Gastroesophageal sphincter (tissue), 4 donors: ENCODE measurements around the gene DCK. TPM values are rescaled to one million over a fixed set of nuclear protein-coding genes. Genes with fewer than 3 reads are reported as not detected.

Source experiments
- ATAC-seq: fragments of 150-250 bp; one replicate; pipeline ENCODE4 v1.9.1; 2016; ENCODE audit warnings: mild to moderate bottlenecking, moderate library complexity
- H3K27ac ChIP-seq, 4 donors: fragments of 200-600 bp; sonication (generic) in 3 of 4; 1 replicate in 3 of 4; 2 replicates in 1 of 4; pipeline ENCODE4 v1.5.1; 2016 to 2019
- H3K27me3 ChIP-seq: fragments of 200-600 bp; sonication (generic); one replicate; pipeline ENCODE4 v1.5.1; 2019
- H3K36me3 ChIP-seq, 2 donors: fragments of 200-600 bp; sonication (generic); one replicate each; pipeline ENCODE4 v1.5.1; 2019; ENCODE audit warnings: control low read depth in 1 of 2
- H3K4me1 ChIP-seq, 3 donors: fragments of 200-600 bp; sonication (generic); 1 replicate in 2 of 3; 2 replicates in 1 of 3; pipeline ENCODE4 v1.5.1; 2016 to 2019; ENCODE audit warnings: control low read depth in 2 of 3
- H3K4me3 ChIP-seq, 2 donors: fragments of 200-600 bp; sonication (generic); one replicate each; pipeline ENCODE4 v1.5.1; 2019; ENCODE audit warnings: mild to moderate bottlenecking in 1 of 2, moderate library complexity in 1 of 2
- H3K9me3 ChIP-seq, 3 donors: fragments of 200-600 bp; sonication (generic); one replicate each; pipeline ENCODE4 v1.5.1; 2017 to 2019; ENCODE audit warnings: control low read depth in 2 of 3
- CTCF ChIP-seq, 4 experiments: fragments of 200-600 bp in 2 of 4; fragments of 450-650 bp in 2 of 4; sonication (generic) in 1 of 4; IDR thresholded peaks; one replicate each; pipeline ENCODE4 v1.5.1; 2017 to 2019; ENCODE audit warnings: antibody characterized with exemption in 4 of 4, mild to moderate bottlenecking in 2 of 4, moderate library complexity in 2 of 4
- EP300 ChIP-seq: sonication (generic); formaldehyde crosslinking; IDR thresholded peaks from one replicate; pipeline ENCODE4 v1.6.1; 2017; ENCODE audit warnings: antibody characterized with exemption, mild to moderate bottlenecking
- POLR2A ChIP-seq, 2 donors: fragments of 450-650 bp; IDR thresholded peaks; one replicate each; pipeline ENCODE4 v1.6.1; 2017; ENCODE audit warnings: antibody characterized with exemption in 2 of 2, mild to moderate bottlenecking in 2 of 2, moderate library complexity in 1 of 2
- POLR2AphosphoS5 ChIP-seq: sonication (generic); formaldehyde crosslinking; IDR thresholded peaks from one replicate; pipeline ENCODE4 v1.6.1; 2017; ENCODE audit warnings: antibody characterized with exemption
- WGBS, 2 donors: methylation state at CpG; one replicate each; pipeline ENCODE4 v1.1.5; 2018; ENCODE audit warnings: low coverage in 1 of 2; 5-methylcytosine and 5-hydroxymethylcytosine counted together
- total RNA-seq, 4 donors: library from RNA; depleted of rRNA; stranded (reverse); fragments of >200 nt; gene quantifications; one replicate each; pipeline ENCODE4 v1.1.0, GENCODE V29; 2016

DCK gene
- total RNA-seq, 4 donors from 2014 or later = 13.2 to 24.9 (median 21.7) TPM

- no peaks in the 10 kb centered on the region for H3K36me3 ChIP-seq
- whole genome bisulfite sequencing, 2 donors = 0 to 15% methylated on average over 1 of the region's 1 CpG
- H3K4me1 ChIP-seq = peaks cover 0 to 10% (median 2%) of the 10 kb centered on the region in 3 donors
These were observed 27.2 kb downstream of the DCK start for GRCh38 chr4:71020611-71021010.

GRCh38 chr4:71025654-71026053, 32.2 kb downstream of the DCK start:
- no peak for TF ChIP-seq POLR2A (IDR thresholded peaks at IDR 0.05)
- no peak for TF ChIP-seq EP300
- TF ChIP-seq POLR2AphosphoS5 = no peak
- no peak for TF ChIP-seq CTCF (IDR thresholded peaks at IDR 0.05)
- H3K36me3 ChIP-seq = peaks cover 0 to 15% of the 10 kb centered on the region in 2 donors
- WGBS, 2 donors = 70 to 75% methylated on average over 3 of the region's 3 CpGs
- no peak overlapping the region for H3K4me3 ChIP-seq
- ATAC-seq = no peak
- no peak overlapping the region for H3K27ac ChIP-seq
- H3K27me3 ChIP-seq = no peaks in the 10 kb centered on the region
- H3K4me1 ChIP-seq = peaks cover 0 to 16% (median 2%) of the 10 kb centered on the region in 3 donors
- H3K9me3 ChIP-seq = no peaks in the 10 kb centered on the region

More at GRCh38 chr4:71020611-71021010, 27.2 kb downstream of the DCK start:
- Histone ChIP-seq H3K27ac (no peak overlapping the region), H3K9me3 (no peaks in the 10 kb centered on the region), H3K27me3 (no peaks in the 10 kb centered on the region), H3K4me3 (no peak overlapping the region)
- TF ChIP-seq POLR2AphosphoS5 (no peak), EP300 (no peak), CTCF (IDR thresholded peaks at IDR 0.05) (no peak), POLR2A (IDR thresholded peaks at IDR 0.05) (no peak)
- no peak for ATAC-seq

- no peak for ATAC-seq
- Histone ChIP-seq H3K27me3 (no peaks in the 10 kb centered on the region), H3K4me3 (no peak overlapping the region), H3K36me3 (peaks cover 0 to 16% of the 10 kb centered on the region in 2 donors), H3K9me3 (no peaks in the 10 kb centered on the region), H3K4me1 (peaks cover 0 to 14% (median 2%) of the 10 kb centered on the region in 3 donors), H3K27ac (no peak overlapping the region)
- WGBS, 2 donors = 53 to 61% methylated on average over 2 of the region's 2 CpGs
- TF ChIP-seq POLR2A (IDR thresholded peaks at IDR 0.05) = no peak
- TF ChIP-seq CTCF (IDR thresholded peaks at IDR 0.05) = no peak
- no peak for TF ChIP-seq POLR2AphosphoS5
- TF ChIP-seq EP300 = no peak
These were observed 32.6 kb downstream of the DCK start for GRCh38 chr4:71026086-71026485.

GRCh38 chr4:71027611-71028010, 34.2 kb downstream of the DCK start:
- WGBS, 2 donors = 88 to 94% methylated on average over 1 of the region's 1 CpG
- H3K9me3 ChIP-seq = no peaks in the 10 kb centered on the region

More at GRCh38 chr4:71027611-71028010, 34.2 kb downstream of the DCK start:
- no peak for ATAC-seq
- H3K27me3 ChIP-seq = no peaks in the 10 kb centered on the region
- no peak overlapping the region for H3K4me3 ChIP-seq
- no peak overlapping the region for H3K27ac ChIP-seq
- H3K4me1 ChIP-seq = peaks cover 0 to 14% (median 2%) of the 10 kb centered on the region in 3 donors
- peaks cover 0 to 31% of the 10 kb centered on the region in 2 donors for H3K36me3 ChIP-seq
- TF ChIP-seq POLR2A (IDR thresholded peaks at IDR 0.05) (no peak), EP300 (no peak), CTCF (IDR thresholded peaks at IDR 0.05) (no peak), POLR2AphosphoS5 (no peak)
